T follicular helper cell (primary cell): ENCODE results near the gene WWP2.

Experiments used
- DNase-seq: peaks from one replicate; pipeline ENCODE4 v3.0.0-alpha.2; 2020; ENCODE audit warnings: low read depth

WWP2 gene

GRCh38 chr16:69927056-69927757, 165.1 kb downstream of the WWP2 start:
- no peak for DNase-seq

GRCh38 chr16:69928856-69929400, 166.8 kb downstream of the WWP2 start:
- DNase-seq: no peak

GRCh38 chr16:69929480-69929879, 167.3 kb downstream of the WWP2 start:
- DNase-seq: no peak

DNA sequence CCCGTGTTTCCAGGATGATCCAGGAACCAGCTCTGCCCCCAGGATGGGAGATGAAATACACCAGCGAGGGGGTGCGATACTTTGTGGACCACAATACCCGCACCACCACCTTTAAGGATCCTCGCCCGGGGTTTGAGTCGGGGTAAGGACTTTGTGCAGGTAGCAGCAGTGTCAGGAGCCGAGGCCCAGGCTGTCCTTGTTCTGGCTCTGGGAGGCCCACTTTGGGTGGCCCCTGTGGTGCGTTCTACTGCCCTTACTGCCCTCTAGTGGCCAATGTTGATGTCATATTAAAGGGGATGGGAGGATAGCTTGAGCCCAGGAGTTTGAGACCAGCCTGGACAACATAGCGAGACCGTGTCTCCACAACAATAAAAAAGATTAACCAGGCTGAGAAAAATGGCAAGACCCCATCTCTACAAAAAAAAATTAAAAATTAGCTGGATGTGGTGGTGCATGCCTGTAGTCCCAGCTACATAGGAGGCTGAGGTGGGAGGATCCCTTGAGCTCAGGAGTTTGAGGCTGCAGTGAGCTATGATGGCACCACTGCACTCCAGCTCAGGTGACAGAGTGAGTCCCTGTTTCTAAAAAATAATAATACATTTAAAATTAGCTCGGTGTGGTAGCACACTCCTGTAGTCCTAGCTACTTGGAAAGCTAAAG, 168.1 kb downstream of the WWP2 start:
- DNase-seq: peak; percentile 22

- no peak for DNase-seq
Observed at GRCh38 chr16:69931631-69932030, 169.5 kb downstream of the WWP2 start.

GRCh38 chr16:69932228-69932627, 170.1 kb downstream of the WWP2 start:
- DNase-seq: no peak

DNA sequence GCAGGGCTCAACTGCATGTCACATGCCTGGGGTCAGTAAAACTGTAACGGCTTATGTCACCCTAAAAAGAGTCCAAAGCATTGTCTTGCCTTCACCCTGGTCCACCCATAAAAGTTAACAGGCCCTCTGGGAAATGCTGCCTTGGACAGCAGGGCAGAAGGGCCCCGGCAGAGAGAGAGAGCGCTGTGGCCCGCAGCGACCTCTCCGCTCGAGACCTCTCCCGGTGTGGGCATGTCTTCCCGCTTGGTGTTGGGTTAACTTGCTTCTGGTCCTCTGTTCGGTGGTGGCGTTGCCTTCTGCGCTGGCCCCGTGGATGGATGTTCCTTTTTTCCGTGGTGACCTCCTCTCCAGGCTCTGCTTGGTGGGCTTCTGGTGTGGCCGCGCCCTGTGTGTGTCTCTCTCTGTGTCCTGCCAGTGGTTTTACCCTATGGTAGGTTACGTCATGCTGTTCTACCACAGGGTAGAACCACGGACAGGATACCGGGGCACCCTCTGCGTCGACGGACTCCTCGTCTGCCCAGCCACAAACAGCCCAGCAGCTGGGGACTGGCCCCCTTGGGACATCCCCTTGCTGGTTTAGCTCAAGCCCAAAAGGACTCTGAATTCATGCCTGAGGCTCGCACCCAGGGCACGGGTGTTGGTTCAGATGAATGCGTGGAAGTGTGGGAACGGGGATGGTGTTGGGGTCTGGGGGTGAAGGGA, 170.7 kb downstream of the WWP2 start:
- DNase-seq: no peak

- DNase-seq: no peak
Observed at GRCh38 chr16:69934044-69934443, 171.9 kb downstream of the WWP2 start.

DNA sequence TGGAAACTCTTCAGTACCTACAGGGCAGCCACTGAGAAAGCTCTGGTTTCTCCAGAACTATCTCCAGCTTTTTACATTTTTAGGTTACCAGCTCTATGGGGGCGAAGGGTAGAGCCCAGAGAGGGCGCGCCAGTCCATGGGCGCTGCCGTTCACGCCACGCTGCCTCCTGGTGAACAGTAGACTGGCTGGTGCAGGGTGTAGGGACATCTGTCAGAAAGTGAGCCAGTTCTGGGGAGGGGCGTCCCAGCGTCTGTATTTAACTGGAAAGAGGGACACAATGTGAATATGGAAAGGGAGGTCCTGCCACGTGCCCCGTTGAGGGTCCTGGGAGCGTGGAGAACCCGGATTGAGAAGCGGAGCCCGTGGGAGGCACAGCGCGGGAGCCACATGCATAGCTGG, 172.6 kb downstream of the WWP2 start:
- DNase-seq: no peak

DNA sequence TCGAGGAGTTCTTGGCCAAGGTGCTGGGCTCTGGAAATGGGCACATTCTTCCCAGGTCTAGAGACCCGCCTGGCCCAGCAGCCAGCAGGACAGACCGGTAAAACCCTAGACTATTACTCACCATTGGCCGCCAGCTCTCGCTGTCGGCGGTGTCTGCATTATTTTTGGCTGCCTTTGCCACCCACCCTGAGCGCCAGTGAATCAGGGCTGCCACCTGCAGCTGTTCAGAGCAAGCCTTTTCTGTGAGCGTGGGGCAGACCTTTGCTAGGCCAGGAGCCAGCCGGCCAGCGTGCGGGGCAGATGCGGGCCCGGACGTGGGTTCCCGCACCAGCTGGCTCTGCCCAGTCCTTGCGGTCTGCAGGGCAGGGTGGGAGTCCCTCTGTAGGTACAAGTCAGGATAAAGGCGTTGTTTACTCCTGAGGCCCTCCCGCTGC, 173.2 kb downstream of the WWP2 start:
- no peak for DNase-seq

GRCh38 chr16:69935740-69936139, 173.6 kb downstream of the WWP2 start:
- no peak for DNase-seq

DNA sequence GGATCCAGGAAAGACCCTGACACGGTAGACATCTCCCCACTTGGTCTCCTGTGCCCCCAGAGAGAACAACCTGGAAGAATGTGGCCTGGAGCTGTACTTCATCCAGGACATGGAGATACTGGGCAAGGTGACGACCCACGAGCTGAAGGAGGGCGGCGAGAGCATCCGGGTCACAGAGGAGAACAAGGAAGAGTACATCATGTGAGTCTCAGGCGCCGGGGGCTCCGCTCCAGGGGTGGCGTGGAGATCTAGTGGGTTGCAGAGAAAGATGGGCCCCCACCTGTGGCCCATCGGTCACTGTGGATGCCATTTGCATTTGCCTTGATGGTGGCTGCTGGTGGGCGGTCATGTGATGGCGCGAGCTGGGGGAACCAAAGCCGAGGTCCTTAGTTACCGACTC, 174.1 kb downstream of the WWP2 start:
- DNase-seq: no peak

DNA sequence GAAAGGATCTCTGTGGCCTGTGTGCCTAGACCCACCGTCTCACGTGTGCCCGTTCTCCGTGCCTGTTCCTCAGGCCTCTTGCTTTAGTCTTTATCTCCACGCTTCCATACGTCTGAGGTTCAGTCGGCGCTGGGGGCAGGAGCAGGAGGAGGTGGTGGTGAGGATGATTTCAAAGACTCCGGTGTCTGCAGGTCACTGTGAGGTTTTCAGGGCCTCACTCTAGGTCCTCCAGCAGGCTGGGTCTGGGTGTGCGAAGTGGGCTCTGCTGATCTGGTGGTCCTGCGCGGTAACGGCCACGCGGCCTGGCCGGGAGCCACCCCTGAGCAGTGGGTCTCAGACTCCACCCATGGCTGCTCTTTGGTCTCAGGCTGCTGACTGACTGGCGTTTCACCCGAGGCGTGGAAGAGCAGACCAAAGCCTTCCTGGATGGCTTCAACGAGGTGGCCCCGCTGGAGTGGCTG, 174.6 kb downstream of the WWP2 start:
- no peak for DNase-seq

DNA sequence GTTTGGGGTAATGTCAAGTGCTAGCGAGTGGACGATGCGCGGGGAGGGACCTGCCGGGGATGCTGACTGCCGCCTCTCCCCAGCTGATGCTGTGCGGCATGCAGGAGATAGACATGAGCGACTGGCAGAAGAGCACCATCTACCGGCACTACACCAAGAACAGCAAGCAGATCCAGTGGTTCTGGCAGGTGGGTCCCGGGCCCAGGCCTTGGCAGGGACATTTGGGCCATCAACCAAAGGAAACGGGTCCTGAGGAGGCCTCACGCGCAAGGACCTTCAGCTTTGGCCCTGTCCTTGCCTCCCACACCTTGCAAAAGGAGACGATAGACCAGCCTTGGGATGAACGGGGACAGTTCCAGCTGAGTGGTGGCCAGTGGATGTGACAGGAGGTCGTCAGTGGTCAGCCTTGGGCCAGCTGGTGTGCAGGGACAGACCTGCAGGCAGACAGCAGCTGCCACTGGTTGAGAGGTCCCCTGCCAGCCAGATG, 175.4 kb downstream of the WWP2 start:
- no peak for DNase-seq

GRCh38 chr16:69938981-69939820, 177.1 kb downstream of the WWP2 start:
- no peak for DNase-seq

DNA sequence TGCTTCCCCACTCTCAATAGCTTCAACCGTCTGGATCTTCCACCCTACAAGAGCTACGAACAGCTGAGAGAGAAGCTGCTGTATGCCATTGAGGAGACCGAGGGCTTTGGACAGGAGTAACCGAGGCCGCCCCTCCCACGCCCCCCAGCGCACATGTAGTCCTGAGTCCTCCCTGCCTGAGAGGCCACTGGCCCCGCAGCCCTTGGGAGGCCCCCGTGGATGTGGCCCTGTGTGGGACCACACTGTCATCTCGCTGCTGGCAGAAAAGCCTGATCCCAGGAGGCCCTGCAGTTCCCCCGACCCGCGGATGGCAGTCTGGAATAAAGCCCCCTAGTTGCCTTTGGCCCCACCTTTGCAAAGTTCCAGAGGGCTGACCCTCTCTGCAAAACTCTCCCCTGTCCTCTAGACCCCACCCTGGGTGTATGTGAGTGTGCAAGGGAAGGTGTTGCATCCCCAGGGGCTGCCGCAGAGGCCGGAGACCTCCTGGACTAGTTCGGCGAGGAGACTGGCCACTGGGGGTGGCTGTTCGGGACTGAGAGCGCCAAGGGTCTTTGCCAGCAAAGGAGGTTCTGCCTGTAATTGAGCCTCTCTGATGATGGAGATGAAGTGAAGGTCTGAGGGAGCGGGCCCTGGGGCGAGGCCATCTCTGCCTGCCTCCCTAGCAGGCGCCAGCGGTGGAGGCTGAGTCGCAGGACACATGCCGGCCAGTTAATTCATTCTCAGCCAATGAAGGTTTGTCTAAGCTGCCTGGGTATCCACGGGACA, 177.9 kb downstream of the WWP2 start:
- no peak for DNase-seq

- no peak for DNase-seq
Observed at GRCh38 chr16:69940676-69941075, 178.5 kb downstream of the WWP2 start.

- no peak for DNase-seq
Observed at GRCh38 chr16:69941251-69942098, 179.3 kb downstream of the WWP2 start.

- DNase-seq: no peak
Observed at GRCh38 chr16:69942099-69942491, 180.0 kb downstream of the WWP2 start.

DNA sequence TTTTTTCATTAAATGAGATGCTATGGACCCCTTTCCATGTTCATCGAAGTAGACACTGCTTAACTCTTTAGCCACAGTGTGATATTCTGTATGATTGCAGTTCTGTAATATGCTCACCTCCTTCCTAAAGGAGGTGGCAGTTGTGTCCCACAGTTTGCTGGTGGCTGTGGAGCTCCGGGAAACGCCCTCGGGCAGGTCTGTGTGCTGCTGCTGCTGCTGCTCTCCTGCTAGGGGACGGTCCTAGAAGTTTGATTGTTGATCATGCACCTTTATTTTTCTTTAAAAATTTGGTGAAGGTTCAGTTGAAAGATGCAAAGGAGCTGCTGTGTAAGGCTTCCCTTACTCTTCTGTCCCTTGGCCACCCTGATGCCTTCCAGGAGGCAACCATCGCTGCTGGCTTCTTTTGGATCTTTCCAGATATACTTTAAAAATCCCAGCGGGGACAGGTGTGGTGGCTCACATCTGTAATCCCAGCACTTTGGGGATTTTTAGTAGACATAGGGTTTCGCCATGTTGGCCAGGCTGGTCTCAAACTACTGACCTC, 180.6 kb downstream of the WWP2 start:
- no peak for DNase-seq
